Measurements from ENCODE around the gene GPR146. TPM values are rescaled to one million over a fixed set of nuclear protein-coding genes. Genes with fewer than 3 reads are reported as not detected.
A peak's percentile ranks its signal among the peaks of the same experiment; 100 is the strongest.
"Not testable (repeated sequence)": the region's sequence is repeated elsewhere in the genome, so short reads cannot be mapped to it uniquely, and the experiment has no call there.

Gene GPR146
- total RNA-seq, 1 donor from 2014 or later = 1.7 TPM

DNA sequence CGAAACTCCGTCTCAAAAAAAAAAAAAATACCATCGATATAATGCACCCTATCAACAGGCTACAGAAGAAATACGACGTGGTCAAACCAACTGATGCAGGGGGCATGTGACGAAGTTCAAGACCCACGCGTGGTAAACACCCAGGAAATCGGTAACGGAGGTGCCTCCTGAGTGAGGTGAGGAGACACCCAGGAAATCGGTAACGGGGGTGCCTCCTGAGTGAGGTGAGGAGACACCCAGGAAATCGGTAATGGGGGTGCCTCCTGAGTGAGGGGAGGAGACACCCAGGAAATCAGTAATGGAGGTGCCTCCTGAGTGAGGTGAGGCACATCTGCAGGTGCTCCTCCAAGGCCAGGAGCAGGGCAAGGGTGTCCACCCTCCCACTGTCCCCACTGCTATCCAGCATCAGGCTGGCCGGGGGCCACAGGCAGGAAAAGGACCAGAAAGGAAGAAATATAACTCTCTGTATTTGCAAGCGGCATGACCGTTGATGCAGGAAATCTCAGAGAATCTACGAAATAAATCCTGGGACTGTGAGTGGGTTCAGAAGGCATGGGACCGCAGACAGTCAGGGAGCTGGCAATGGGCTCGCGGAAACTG is 10.7 kb upstream of the GPR146 start:
- H3K4me1 ChIP-seq (ENCODE audit: insufficient read depth, low read length) = peaks cover 7% of the 10 kb centered on the region
- no peak overlapping the region for H3K27ac Mint-ChIP-seq (ENCODE audit: unreplicated experiment)
- no peak overlapping the region for H3K4me3 Mint-ChIP-seq (ENCODE audit: unreplicated experiment)
- no peak overlapping the region for H3K9ac ChIP-seq (ENCODE audit: low read length)
- H3K27me3 Mint-ChIP-seq (ENCODE audit: low read depth, unreplicated experiment) = no peaks in the 10 kb centered on the region
- H3K4me3 ChIP-seq (ENCODE audit: insufficient read depth, low read depth, low read length) = no peak overlapping the region
- no peak for FAIRE-seq
- DNase-seq (ENCODE audit: low read depth) = no peak
- H3K4me1 Mint-ChIP-seq (ENCODE audit: low read depth, unreplicated experiment) = peaks cover 8% of the 10 kb centered on the region
- peaks cover 18% of the 10 kb centered on the region for H4K20me1 ChIP-seq (ENCODE audit: insufficient read depth, low read length)
- H3K4me2 ChIP-seq (ENCODE audit: low read length) = no peak overlapping the region
- peaks cover 7% of the 10 kb centered on the region for H3K9me3 Mint-ChIP-seq (ENCODE audit: unreplicated experiment)
- no peaks in the 10 kb centered on the region for H3K9me3 ChIP-seq (ENCODE audit: insufficient read depth, low read depth, low read length)
- TF ChIP-seq CTCF (IDR thresholded peaks at IDR 0.05; ENCODE audit: insufficient read depth, low read depth, low read length) (no peak), EZH2 (IDR thresholded peaks at IDR 0.05; ENCODE audit: insufficient read depth, low read length) (no peak)
- H3K36me3 ChIP-seq (ENCODE audit: insufficient read depth, low read length) = no peaks in the 10 kb centered on the region
- H2AFZ ChIP-seq (ENCODE audit: low read depth, low read length) = no peak overlapping the region
- H3K79me2 ChIP-seq (ENCODE audit: insufficient read depth, low read length) = no peaks in the 10 kb centered on the region
- no peak overlapping the region for H3K27ac ChIP-seq (ENCODE audit: low read depth, low read length)
- H3K27me3 ChIP-seq (ENCODE audit: insufficient read depth, low read length) = no peaks in the 10 kb centered on the region
- H3K36me3 Mint-ChIP-seq (ENCODE audit: low read depth, unreplicated experiment) = peaks cover 15% of the 10 kb centered on the region

DNA sequence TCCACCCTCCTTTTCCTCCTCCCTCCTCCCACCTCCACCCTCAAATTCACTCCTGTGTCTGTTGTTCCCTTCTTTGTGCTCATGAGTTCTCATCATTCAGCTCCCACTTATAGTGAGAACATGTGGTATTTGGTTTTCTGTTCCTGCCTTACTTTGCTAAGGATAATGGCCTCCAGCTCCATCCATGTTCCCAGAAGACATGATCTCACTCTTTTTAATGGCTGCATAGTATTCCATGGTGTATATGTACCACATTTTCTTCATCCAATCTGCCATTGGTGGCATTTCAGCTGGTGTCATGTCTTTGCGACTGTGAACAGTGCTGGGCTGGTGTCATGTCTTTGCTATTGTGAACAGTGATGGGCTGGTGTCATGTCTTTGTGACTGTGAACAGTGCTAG is 9.6 kb upstream of the GPR146 start:
- not testable (repeated sequence) for H3K4me2 ChIP-seq (ENCODE audit: low read length); H3K9ac ChIP-seq (ENCODE audit: low read length); H3K4me3 ChIP-seq (ENCODE audit: insufficient read depth, low read depth, low read length); H3K4me3 Mint-ChIP-seq (ENCODE audit: unreplicated experiment); H3K27ac Mint-ChIP-seq (ENCODE audit: unreplicated experiment); DNase-seq (ENCODE audit: low read depth); H3K36me3 ChIP-seq (ENCODE audit: insufficient read depth, low read length); H3K27me3 ChIP-seq (ENCODE audit: insufficient read depth, low read length); H3K27ac ChIP-seq (ENCODE audit: low read depth, low read length); H3K27me3 Mint-ChIP-seq (ENCODE audit: low read depth, unreplicated experiment); H3K4me1 ChIP-seq (ENCODE audit: insufficient read depth, low read length); FAIRE-seq; H3K9me3 ChIP-seq (ENCODE audit: insufficient read depth, low read depth, low read length); H3K4me1 Mint-ChIP-seq (ENCODE audit: low read depth, unreplicated experiment); H3K79me2 ChIP-seq (ENCODE audit: insufficient read depth, low read length); H2AFZ ChIP-seq (ENCODE audit: low read depth, low read length); H3K9me3 Mint-ChIP-seq (ENCODE audit: unreplicated experiment)
- peaks cover 15% of the 10 kb centered on the region for H3K36me3 Mint-ChIP-seq (ENCODE audit: low read depth, unreplicated experiment)
- peaks cover 18% of the 10 kb centered on the region for H4K20me1 ChIP-seq (ENCODE audit: insufficient read depth, low read length)

DNA sequence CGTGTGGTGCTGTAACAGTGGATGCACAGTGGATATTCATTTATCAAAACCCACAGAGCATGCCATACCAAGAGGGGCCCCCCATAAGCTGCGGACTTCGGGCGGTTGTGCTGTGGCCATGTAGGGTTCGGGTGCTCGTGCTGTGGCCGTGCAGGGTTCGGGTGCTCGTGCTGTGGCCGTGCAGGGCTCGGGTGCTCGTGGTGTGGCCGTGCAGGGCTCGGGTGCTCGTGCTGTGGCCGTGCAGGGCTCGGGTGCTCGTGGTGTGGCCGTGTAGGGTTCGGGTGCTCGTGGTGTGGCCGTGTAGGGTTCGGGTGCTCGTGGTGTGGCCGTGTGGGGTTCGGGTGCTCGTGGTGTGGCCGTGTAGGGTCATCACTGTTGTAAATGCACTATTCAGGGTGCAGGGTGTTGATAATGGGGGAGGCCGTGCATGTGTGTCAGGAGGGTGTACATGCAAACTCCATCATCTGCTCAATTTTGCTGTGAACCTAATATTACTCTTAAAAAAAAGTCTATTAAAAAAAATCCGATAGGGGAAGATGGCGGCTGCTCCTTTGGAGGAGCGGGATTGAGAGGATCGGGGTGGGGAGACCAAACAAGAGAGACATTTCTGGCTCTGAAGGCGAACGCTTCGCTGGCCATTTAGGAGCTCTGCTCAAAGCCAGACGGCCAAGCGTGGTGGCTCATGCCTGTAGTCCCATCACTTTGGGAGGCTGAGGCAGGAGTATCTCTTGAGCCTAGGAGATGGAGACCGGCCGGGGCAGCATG is 8.0 kb upstream of the GPR146 start:
- H2AFZ ChIP-seq (ENCODE audit: low read depth, low read length); H3K4me3 Mint-ChIP-seq (ENCODE audit: unreplicated experiment); H3K4me2 ChIP-seq (ENCODE audit: low read length); H3K27me3 Mint-ChIP-seq (ENCODE audit: low read depth, unreplicated experiment); H3K4me3 ChIP-seq (ENCODE audit: insufficient read depth, low read depth, low read length); H3K27me3 ChIP-seq (ENCODE audit: insufficient read depth, low read length); H3K9ac ChIP-seq (ENCODE audit: low read length); H3K79me2 ChIP-seq (ENCODE audit: insufficient read depth, low read length); H3K4me1 ChIP-seq (ENCODE audit: insufficient read depth, low read length); DNase-seq (ENCODE audit: low read depth); H3K27ac Mint-ChIP-seq (ENCODE audit: unreplicated experiment); H3K27ac ChIP-seq (ENCODE audit: low read depth, low read length); H3K4me1 Mint-ChIP-seq (ENCODE audit: low read depth, unreplicated experiment); H3K9me3 ChIP-seq (ENCODE audit: insufficient read depth, low read depth, low read length); H3K36me3 ChIP-seq (ENCODE audit: insufficient read depth, low read length): not testable (repeated sequence)
- peaks cover 15% of the 10 kb centered on the region for H3K36me3 Mint-ChIP-seq (ENCODE audit: low read depth, unreplicated experiment)
- peaks cover 29% of the 10 kb centered on the region for H4K20me1 ChIP-seq (ENCODE audit: insufficient read depth, low read length)
- H3K9me3 Mint-ChIP-seq (ENCODE audit: unreplicated experiment) = peaks cover 12% of the 10 kb centered on the region
- FAIRE-seq = peak; percentile 39

- H3K36me3 Mint-ChIP-seq (ENCODE audit: low read depth, unreplicated experiment); H3K4me3 Mint-ChIP-seq (ENCODE audit: unreplicated experiment); DNase-seq (ENCODE audit: low read depth); FAIRE-seq; H3K9ac ChIP-seq (ENCODE audit: low read length); H3K36me3 ChIP-seq (ENCODE audit: insufficient read depth, low read length); H3K9me3 ChIP-seq (ENCODE audit: insufficient read depth, low read depth, low read length); H3K79me2 ChIP-seq (ENCODE audit: insufficient read depth, low read length); H3K4me3 ChIP-seq (ENCODE audit: insufficient read depth, low read depth, low read length); H3K27ac ChIP-seq (ENCODE audit: low read depth, low read length); H3K27me3 ChIP-seq (ENCODE audit: insufficient read depth, low read length); H2AFZ ChIP-seq (ENCODE audit: low read depth, low read length); H3K9me3 Mint-ChIP-seq (ENCODE audit: unreplicated experiment); H3K27ac Mint-ChIP-seq (ENCODE audit: unreplicated experiment); H3K27me3 Mint-ChIP-seq (ENCODE audit: low read depth, unreplicated experiment): not testable (repeated sequence)
- peaks cover 10% of the 10 kb centered on the region for H3K4me1 Mint-ChIP-seq (ENCODE audit: low read depth, unreplicated experiment)
- Histone ChIP-seq H3K4me2 (ENCODE audit: low read length) (peak overlapping the region; percentile 78), H3K4me1 (ENCODE audit: insufficient read depth, low read length) (peaks cover 19% of the 10 kb centered on the region), H4K20me1 (ENCODE audit: insufficient read depth, low read length) (peaks cover 48% of the 10 kb centered on the region)
These were observed 4.1 kb upstream of the GPR146 start for GRCh38 chr7:1040233-1040632.

All from astrocyte (in vitro differentiated cells and primary cell).